Stimulated activated naive CD8-positive, alpha-beta T cell treated with anti-CD3 and anti-CD28 coated beads, Interleukin-15, Interleukin-2, amounts not matched to agents 100 ng/mL and 50 ng/mL, for 24 hours (primary cell): ENCODE data around the gene TBC1D22A.
"Not testable (repeated sequence)": the region's sequence is repeated elsewhere in the genome, so short reads cannot be mapped to it uniquely, and the experiment has no call there.

Source experiments
- H3K27ac Mint-ChIP-seq: one replicate; pipeline ENCODE4 v1.8.0; 2021; ENCODE audit warnings: mild to moderate bottlenecking, mixed read lengths
- H3K27me3 Mint-ChIP-seq: one replicate; pipeline ENCODE4 v1.8.0; 2021; ENCODE audit warnings: mixed read lengths
- H3K36me3 Mint-ChIP-seq: one replicate; pipeline ENCODE4 v1.8.0; 2021; ENCODE audit warnings: low read depth, mixed read lengths
- H3K4me1 Mint-ChIP-seq: one replicate; pipeline ENCODE4 v1.8.0; 2021; ENCODE audit warnings: low read depth, mixed read lengths
- H3K4me3 Mint-ChIP-seq: one replicate; pipeline ENCODE4 v1.8.0; 2021; ENCODE audit warnings: mild to moderate bottlenecking, mixed read lengths
- H3K9me3 Mint-ChIP-seq: one replicate; pipeline ENCODE4 v1.8.0; 2021; ENCODE audit warnings: mixed read lengths

Gene TBC1D22A

DNA sequence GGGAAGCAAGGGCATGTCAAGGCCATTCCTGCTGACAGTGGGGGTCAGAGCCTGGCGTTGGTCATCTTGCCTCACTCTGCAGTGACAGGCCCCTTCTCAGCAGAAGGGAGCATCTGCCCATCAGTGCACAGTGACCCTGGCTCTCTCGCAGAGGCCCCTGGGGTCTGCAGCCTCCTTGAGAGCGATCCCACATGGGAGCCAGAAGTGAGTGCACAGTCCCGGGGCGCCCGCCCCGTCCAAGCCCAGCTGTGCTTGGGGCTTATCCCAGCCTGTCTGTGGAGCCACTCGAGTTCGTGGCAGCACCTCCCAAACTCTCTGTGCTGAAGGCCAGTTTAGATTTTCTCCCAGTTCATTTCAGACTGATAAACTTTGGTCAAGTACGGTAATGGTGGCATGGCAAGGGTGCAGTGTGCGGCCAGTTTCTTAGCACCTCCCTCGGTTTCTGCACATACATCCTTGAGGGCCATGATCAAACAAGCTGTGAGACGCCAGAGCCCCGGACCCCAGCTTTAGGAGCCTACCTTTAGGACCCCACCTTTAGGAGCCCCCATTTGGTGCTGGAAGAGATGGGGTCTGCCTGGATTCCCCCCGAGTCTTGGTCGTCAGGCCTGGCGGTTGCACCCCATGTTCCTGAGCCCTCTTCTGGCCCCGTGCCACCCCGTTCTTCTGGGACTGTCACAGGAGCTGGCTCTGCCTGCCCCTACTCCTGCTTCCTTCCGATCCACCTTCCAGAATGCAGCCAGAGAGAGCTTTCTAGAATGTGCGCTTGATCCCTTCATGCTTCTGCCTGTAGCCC lies 369.4 kb downstream of the TBC1D22A start:
- no peaks in the 10 kb centered on the region for H3K9me3 Mint-ChIP-seq
- H3K36me3 Mint-ChIP-seq, result peaks cover 13% of the 10 kb centered on the region
- no peak overlapping the region for H3K27ac Mint-ChIP-seq
- H3K27me3 Mint-ChIP-seq, result no peaks in the 10 kb centered on the region
- H3K4me3 Mint-ChIP-seq, result no peak overlapping the region
- peaks cover 5% of the 10 kb centered on the region for H3K4me1 Mint-ChIP-seq

DNA sequence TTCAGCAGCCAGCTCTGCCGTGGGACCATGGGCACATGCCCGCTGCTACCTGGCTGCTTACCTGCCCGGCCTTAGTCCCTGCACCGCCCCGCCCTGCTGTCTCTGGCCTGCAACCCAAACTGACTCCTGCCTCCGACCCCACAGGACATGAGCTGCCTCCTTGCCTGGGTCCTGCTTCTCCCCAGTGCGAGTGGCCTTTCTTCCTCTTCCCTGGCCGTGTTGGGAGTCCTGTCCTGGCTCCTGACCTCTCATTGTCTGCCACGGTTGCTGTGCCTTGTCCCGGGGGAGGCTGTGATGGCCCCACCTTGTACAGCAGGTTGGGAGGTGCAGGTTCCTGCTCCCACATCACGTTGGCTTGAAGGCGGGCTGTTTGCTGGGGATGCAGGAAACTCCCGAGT lies 370.0 kb downstream of the TBC1D22A start:
- Mint-ChIP-seq H3K4me1 (peaks cover 5% of the 10 kb centered on the region), H3K27ac (no peak overlapping the region), H3K9me3 (no peaks in the 10 kb centered on the region), H3K27me3 (no peaks in the 10 kb centered on the region), H3K4me3 (no peak overlapping the region), H3K36me3 (peaks cover 13% of the 10 kb centered on the region)

DNA sequence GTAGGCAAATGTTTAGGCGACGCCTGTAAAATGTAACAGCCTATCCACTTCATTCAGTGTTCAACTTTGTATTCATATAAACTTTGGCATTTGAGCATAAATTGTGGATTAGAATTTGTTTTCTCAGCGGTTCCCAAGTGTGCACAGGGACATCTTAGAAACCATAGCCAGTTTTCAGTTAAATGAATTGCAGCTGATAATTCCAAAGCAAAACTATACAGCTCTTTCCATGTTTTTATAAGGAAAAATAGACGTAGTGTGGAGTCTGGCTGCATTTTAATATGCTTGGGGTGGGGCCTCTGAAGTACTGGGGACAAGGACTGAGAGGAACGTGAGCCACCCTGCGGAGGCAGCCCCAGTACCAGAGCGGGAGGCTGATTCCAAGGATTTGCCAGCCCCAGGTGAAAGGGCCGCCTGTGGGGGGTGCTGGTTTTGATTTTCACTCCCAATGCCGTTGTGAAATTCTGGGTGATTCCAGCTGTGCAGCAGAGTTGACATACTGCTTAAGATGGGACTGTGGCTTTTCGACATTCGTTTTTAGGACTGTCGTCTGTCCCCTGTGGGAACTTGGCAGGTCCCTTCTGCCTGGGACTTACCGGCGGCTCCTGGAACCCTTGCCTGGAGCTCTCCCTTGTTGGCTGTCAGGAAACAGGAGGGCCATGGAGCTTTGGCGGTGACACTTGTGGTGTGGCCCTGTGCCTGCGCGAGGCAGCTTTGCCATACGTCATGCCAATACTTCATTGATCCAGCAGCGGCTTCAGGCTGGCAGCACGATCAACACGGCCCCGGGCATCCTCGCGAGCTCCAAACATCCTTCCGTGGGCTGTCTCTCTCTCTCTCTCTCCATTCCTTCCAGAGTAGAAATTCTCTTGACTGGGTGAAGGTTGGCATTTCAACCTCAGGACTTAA lies 370.9 kb downstream of the TBC1D22A start:
- no peaks in the 10 kb centered on the region for H3K9me3 Mint-ChIP-seq
- peaks cover 5% of the 10 kb centered on the region for H3K4me1 Mint-ChIP-seq
- H3K36me3 Mint-ChIP-seq, result peaks cover 13% of the 10 kb centered on the region
- no peak overlapping the region for H3K4me3 Mint-ChIP-seq
- H3K27me3 Mint-ChIP-seq, result no peaks in the 10 kb centered on the region
- H3K27ac Mint-ChIP-seq, result no peak overlapping the region

DNA sequence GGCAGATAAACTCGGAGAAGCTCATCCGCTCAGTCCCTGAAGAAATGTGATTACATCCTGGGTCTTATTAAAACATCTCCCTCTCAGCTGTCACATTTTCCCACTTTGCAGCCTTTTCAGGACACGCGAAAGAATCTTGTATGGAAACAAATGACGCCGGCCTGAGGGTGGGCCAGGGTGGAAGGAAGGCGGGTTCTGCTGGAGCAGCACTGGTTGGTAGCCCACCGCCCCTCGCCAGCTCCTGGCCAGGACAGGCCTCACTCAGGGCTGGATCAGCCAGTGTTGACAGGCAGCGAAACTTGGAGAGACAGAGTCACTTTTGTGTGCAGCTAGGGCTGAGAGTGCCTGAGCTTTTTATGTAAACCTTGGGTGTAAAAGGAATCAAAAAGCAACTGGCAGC lies 371.8 kb downstream of the TBC1D22A start:
- peaks cover 7% of the 10 kb centered on the region for H3K36me3 Mint-ChIP-seq
- no peak overlapping the region for H3K4me3 Mint-ChIP-seq
- no peaks in the 10 kb centered on the region for H3K27me3 Mint-ChIP-seq
- H3K4me1 Mint-ChIP-seq, result no peaks in the 10 kb centered on the region
- H3K27ac Mint-ChIP-seq, result no peak overlapping the region
- no peaks in the 10 kb centered on the region for H3K9me3 Mint-ChIP-seq

DNA sequence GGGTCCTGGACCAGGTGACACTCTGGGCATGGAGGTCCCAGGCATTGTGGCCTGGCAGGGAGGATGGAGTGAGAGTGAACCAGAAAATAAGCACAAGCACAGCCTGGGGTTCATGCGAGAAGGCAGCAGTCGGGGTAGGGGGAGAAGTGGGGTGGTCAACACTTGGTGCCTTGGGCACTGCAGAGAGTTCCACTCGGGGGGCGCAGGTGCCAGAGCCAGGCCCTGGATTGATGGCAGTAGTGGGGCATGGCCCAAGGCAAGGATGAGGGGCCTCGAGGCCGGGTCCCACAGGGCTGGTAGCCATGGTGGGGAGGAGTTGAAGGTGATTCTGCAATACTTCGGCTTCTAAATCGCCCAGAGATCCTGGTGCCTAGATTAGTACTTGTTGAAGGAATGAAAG lies 372.9 kb downstream of the TBC1D22A start:
- H3K36me3 Mint-ChIP-seq, result peaks cover 6% of the 10 kb centered on the region
- H3K4me3 Mint-ChIP-seq, result no peak overlapping the region
- no peaks in the 10 kb centered on the region for H3K27me3 Mint-ChIP-seq
- no peak overlapping the region for H3K27ac Mint-ChIP-seq
- H3K4me1 Mint-ChIP-seq, result no peaks in the 10 kb centered on the region
- no peaks in the 10 kb centered on the region for H3K9me3 Mint-ChIP-seq

DNA sequence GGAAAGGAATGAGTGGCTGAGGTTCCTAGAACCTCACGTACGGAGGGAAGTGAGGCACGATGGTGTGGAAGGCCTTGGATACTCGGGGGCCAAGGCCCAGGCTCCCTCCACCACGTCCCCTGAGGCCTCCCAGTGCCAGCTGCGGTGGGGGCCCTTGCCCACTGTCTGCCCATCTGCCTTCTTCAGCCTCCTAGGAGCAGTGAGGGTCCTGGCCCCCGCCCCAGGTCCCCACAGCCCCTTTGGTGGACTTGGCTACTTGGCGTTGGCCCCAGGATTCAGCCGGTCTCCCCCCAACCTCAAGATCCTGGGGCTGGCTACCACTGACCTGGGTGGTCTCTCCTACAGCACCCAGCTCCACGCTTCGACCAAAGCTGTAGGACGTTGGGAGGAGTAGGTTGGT lies 373.6 kb downstream of the TBC1D22A start:
- Mint-ChIP-seq H3K4me1 (no peaks in the 10 kb centered on the region), H3K27ac (no peak overlapping the region), H3K36me3 (no peaks in the 10 kb centered on the region), H3K4me3 (no peak overlapping the region), H3K9me3 (no peaks in the 10 kb centered on the region), H3K27me3 (no peaks in the 10 kb centered on the region)

DNA sequence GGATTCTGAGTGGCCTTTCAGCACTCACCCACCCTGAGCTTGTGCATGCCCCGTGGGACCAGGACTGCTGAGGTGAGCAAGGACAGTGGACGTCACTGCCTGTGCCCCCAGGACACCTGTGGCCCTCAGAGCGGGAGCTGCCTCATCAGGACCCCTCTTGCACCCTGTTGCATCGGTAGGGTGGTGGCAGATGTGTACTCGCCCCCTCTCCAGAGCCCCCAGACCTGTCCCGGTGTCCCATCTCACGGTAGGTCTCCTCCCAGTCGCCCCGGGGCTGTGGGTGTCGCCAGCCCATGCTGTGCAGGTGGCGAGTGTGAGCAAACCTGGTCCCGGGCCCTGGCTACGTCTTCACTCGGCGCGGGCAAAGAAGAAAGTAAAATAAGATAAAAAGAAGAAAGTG lies 374.2 kb downstream of the TBC1D22A start:
- H3K9me3 Mint-ChIP-seq, result no peaks in the 10 kb centered on the region

DNA sequence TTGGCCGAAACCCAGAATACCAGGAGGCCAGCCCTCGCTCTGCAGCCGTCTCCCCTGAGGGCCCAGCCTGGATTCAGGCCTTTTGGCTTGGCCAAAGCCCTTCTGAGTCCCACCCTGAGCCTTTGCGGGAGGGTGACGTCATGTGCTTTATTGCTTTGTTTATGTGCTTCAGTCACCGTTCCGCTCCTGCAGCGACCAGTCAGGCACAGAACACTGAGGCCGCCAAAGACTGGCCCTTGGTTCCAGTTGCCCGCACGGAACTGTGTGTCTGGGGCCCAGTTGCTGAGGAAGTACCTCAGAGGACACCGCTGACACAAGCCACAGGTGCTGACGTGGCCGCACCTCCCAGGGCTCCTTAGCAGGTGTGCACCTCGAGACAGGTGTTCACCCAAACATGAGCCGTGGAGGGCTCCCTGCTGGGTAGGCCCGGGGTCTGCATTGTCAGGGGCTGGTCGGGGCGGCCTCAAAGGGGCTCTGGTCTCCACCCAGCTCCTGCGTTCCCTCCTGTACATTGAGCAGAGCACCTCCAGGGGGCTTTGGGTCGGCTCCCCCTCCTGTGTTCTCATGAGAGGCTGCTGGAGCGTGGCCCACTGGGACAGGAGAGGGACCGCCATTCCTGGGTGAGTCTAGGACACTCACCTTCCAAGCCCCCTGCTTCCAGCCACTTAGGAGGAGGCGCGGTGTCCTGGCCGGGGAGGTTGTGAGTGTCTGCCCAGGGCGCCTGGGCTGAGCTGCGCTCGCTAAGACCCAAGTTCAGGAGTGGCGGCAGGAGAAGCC lies 376.8 kb downstream of the TBC1D22A start:
- Mint-ChIP-seq H3K27me3 (no peaks in the 10 kb centered on the region), H3K36me3 (no peaks in the 10 kb centered on the region), H3K27ac (no peak overlapping the region), H3K9me3 (no peaks in the 10 kb centered on the region), H3K4me1 (no peaks in the 10 kb centered on the region), H3K4me3 (no peak overlapping the region)

More for the DNA sequence above, 374.2 kb downstream of the TBC1D22A start:
- Mint-ChIP-seq H3K36me3 (no peaks in the 10 kb centered on the region), H3K4me1 (no peaks in the 10 kb centered on the region), H3K4me3 (no peak overlapping the region), H3K27ac (no peak overlapping the region), H3K27me3 (no peaks in the 10 kb centered on the region)

DNA sequence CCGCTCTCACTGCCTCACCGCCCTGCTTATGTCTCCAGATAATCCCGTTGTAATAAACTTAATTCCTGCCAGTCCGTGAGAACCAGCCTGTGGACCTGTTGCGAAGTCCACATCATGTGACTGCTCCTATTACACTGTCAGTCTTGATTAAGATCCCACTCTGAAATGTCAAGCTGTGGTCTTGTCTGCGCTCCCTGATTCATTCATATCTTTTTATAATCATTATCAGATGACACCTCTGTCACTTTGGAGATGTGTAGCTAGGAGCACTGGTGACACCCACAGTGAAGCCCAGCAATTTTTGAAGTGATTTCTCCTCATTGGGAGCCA lies 377.3 kb downstream of the TBC1D22A start:
- Mint-ChIP-seq H3K36me3 (no peaks in the 10 kb centered on the region), H3K4me1 (no peaks in the 10 kb centered on the region), H3K27ac (no peak overlapping the region), H3K27me3 (no peaks in the 10 kb centered on the region), H3K4me3 (no peak overlapping the region), H3K9me3 (no peaks in the 10 kb centered on the region)

DNA sequence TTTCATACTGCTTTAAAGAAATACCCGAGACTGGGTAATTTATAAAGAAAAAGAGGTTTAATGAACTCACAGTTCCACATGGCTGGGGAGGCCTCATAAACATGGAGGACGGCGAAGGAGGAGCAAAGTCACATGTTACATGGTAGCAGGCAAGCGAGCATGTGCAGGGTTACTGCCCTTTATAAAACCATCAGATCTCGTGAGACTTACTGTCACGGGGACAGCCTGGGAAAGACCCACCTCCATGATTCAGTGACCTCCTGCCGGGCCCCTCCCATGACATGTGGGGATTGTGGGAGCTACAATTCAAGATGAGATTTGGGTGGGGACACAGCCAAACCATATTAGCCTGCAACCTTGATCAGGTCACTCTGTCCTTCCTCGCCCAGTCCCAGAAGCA lies 378.5 kb downstream of the TBC1D22A start:
- not testable (repeated sequence) for H3K4me3 Mint-ChIP-seq, H3K4me1 Mint-ChIP-seq, H3K36me3 Mint-ChIP-seq, H3K27ac Mint-ChIP-seq, H3K9me3 Mint-ChIP-seq, H3K27me3 Mint-ChIP-seq

DNA sequence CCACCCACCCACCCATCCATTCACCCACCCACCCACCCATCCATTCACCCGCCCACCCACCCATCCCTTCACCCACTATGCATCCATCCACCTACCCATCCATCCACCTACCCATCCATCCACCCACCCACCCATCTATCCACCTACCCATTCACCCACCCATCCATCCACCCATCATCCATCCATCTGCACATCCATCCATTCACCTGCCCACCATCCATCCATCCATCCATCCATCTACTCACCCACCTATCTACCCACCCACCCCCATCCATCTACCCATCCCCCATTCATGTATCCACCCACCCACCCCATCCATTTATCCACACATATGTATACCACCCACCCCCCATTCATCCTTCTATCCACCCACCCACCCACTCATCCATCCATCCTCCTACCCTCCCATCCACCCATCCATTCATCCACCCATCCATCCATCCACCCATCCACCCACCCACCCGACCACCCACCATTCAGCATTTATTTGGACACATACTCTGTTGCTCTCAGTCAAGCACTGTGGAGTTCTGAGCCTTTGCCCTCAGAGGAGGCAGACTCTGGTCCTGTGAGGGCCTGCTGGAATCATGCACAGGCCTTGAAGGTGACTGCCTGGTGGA lies 380.1 kb downstream of the TBC1D22A start:
- H3K27me3 Mint-ChIP-seq, result no peaks in the 10 kb centered on the region
- no peaks in the 10 kb centered on the region for H3K9me3 Mint-ChIP-seq
- H3K4me1 Mint-ChIP-seq, result no peaks in the 10 kb centered on the region
- no peak overlapping the region for H3K4me3 Mint-ChIP-seq
- H3K36me3 Mint-ChIP-seq, result no peaks in the 10 kb centered on the region
- H3K27ac Mint-ChIP-seq, result no peak overlapping the region

DNA sequence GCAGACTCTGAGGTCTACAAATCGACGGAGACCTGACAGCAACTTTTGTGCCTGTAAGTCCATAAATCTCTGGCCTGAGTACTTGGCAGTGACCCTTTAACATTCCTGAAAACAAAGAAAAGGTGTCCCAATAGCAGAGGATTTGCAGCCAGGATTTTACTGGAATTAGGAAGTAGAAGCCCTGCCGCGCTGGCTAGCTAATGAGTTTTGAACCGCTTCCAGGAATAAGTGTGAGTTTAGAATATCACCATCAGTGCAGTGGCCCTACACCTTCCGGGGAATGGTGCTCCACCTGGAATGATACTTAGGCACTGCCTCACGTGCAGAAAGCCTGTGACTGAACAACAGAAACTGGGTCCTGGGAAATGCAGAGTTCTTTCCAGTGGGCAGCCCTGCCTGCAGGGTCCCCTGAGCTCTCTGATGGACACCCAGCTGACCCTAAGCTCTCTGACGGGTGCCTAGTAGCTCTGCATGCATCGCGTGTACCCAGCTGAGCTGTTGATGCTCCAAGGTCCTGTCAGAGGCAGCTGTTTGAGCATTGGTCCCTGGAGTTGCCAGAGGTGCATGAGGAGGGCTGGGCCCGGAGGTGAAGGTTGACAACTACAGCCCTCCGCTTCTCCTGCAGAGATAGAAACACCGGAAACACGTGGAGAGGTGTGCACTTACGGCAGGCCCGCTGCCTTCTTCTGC lies 380.9 kb downstream of the TBC1D22A start:
- Mint-ChIP-seq H3K27ac (no peak overlapping the region), H3K4me3 (no peak overlapping the region), H3K27me3 (no peaks in the 10 kb centered on the region), H3K9me3 (no peaks in the 10 kb centered on the region), H3K36me3 (no peaks in the 10 kb centered on the region), H3K4me1 (no peaks in the 10 kb centered on the region)

DNA sequence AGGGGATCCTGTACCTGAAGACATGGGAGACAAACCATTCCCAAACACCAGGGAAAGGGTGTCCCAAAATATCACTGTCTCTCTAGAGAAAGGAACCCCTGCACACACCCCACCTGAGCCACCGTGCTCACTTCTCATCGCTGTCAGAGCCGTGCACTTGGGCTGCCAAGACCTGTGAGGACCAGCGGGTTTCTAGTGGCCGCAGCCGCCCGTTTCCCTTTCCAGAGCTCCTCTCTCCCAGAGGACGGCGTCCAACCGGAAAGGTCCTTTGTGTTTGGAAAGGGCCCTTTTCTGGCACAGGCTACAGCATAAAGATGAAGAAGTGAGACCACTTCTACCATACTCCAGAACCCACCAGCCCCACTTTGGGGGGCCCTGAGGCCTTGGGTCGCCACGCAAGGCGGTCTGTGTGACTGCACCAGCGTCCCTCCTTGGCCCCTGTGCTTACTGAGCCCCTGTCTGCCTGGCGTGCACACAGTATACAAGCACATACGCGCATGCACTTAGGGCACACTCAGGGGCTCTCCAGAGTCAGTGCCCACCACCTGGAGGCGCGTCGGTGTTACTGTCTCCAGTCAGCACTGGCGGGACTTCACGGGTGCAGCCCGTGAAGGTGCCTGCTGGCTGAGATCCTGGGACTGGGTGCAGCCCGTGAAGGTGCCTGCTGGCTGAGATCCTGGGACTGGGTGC lies 381.8 kb downstream of the TBC1D22A start:
- H3K4me3 Mint-ChIP-seq, result no peak overlapping the region
- H3K27ac Mint-ChIP-seq, result no peak overlapping the region
- no peaks in the 10 kb centered on the region for H3K4me1 Mint-ChIP-seq
- no peaks in the 10 kb centered on the region for H3K9me3 Mint-ChIP-seq
- H3K27me3 Mint-ChIP-seq, result no peaks in the 10 kb centered on the region
- no peaks in the 10 kb centered on the region for H3K36me3 Mint-ChIP-seq
